SU-DHL-6 (cell line): Measurements from ENCODE around the gene HSP90AB1.

Source experiments
- EZH2phosphoT487 ChIP-seq: fragments of 200-600 bp; sonication (generic), shearing (Covaris generic); conservative IDR thresholded peaks from 2 replicates; pipeline ENCODE4 v1.6.1; 2018; ENCODE audit warnings: mild to moderate bottlenecking, antibody characterized with exemption, low read length, moderate library complexity, mixed read lengths
- TF ChIP-seq, protein P1 (sequence below): fragments of 200-600 bp; sonication (generic); IDR thresholded peaks from one replicate; pipeline ENCODE4 v1.5.1; 2017; ENCODE audit warnings: antibody characterized with exemption, mild to moderate bottlenecking, low read length, moderate library complexity; ENCODE audit not compliant: insufficient read depth, poor library complexity, severe bottlenecking

DNA sequence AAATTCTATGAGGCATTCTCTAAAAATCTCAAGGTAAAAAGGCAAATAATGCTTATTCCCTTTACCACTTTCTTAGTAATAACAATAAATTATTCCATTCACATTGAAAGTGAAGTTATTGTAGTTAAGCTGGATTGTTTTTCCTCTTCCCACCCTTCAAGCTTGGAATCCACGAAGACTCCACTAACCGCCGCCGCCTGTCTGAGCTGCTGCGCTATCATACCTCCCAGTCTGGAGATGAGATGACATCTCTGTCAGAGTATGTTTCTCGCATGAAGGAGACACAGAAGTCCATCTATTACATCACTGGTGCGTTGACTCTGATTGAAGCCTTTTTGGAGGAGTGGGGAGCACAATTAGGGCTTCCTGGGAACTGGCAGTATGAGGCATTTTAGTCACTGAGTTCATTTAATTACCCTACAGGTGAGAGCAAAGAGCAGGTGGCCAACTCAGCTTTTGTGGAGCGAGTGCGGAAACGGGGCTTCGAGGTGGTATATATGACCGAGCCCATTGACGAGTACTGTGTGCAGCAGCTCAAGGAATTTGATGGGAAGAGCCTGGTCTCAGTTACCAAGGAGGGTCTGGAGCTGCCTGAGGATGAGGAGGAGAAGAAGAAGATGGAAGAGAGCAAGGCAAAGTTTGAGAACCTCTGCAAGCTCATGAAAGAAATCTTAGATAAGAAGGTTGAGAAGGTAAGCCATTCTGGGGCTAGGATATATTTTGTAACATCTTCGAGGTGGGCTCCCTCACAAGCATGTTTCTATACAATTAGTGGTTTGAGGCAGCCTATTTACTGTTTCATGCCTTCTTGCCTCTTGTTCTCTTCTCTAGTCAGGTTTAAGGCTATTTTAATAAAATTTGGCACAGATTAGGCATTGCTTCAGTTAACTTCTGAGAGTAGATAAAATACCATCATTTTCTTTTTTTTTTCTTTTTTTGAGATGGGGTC, 4.9 kb downstream of the HSP90AB1 start:
- TF ChIP-seq, protein P1, sequence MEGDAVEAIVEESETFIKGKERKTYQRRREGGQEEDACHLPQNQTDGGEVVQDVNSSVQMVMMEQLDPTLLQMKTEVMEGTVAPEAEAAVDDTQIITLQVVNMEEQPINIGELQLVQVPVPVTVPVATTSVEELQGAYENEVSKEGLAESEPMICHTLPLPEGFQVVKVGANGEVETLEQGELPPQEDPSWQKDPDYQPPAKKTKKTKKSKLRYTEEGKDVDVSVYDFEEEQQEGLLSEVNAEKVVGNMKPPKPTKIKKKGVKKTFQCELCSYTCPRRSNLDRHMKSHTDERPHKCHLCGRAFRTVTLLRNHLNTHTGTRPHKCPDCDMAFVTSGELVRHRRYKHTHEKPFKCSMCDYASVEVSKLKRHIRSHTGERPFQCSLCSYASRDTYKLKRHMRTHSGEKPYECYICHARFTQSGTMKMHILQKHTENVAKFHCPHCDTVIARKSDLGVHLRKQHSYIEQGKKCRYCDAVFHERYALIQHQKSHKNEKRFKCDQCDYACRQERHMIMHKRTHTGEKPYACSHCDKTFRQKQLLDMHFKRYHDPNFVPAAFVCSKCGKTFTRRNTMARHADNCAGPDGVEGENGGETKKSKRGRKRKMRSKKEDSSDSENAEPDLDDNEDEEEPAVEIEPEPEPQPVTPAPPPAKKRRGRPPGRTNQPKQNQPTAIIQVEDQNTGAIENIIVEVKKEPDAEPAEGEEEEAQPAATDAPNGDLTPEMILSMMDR = no peak
- TF ChIP-seq EZH2phosphoT487 = no peak
